Measurements from ENCODE around the gene UGDH. TPM values are rescaled to one million over a fixed set of nuclear protein-coding genes. Genes with fewer than 3 reads are reported as not detected.

Gene UGDH
- total and polyA plus RNA-seq, 10 of the 15 experiments (the other 5 are each of a cell fraction or from before 2014, with no cell fraction given) = 11.1 to 60.3 (median 26.8) TPM

- Histone ChIP-seq H3K27me3 (replicated peaks in 1 of 2; ENCODE audit: control insufficient read depth in 2 of 2, insufficient read depth in 2 of 2, low read length in 1 of 2) (no peaks in the 10 kb centered on the region), H3K79me2 (ENCODE audit: control insufficient read depth, insufficient read depth, low read length) (peaks cover 49% of the 10 kb centered on the region), H3K4me1 (ENCODE audit: control insufficient read depth, insufficient read depth, low read length) (peaks cover 2% of the 10 kb centered on the region; the same call in 1 of the 2 replicates), H4K20me1 (ENCODE audit: control insufficient read depth, insufficient read depth) (peaks cover 7% of the 10 kb centered on the region), H3K27ac (ENCODE audit: control insufficient read depth, insufficient read depth) (no peak overlapping the region), H3K9me3 (replicated peaks; ENCODE audit: control insufficient read depth, insufficient read depth, low read length) (no peaks in the 10 kb centered on the region; the same call in 2 of the 3 replicates), H2AFZ (ENCODE audit: control insufficient read depth, low read depth, low read length) (no peak overlapping the region), H3K4me3 (peak overlapping the region; percentile 21; the same call in 1 of the 2 replicates), H3K36me3 (ENCODE audit: control insufficient read depth in 2 of 2, insufficient read depth in 2 of 2, low read length in 1 of 2) (peaks cover 6 to 49% of the 10 kb centered on the region in 2 experiments), H3K9ac (ENCODE audit: control insufficient read depth, insufficient read depth, low read length) (no peak overlapping the region), H3K4me2 (ENCODE audit: control insufficient read depth, insufficient read depth) (peak overlapping the region; percentile 92)
- no TSS peak for BruUV-seq (replicated peaks)
- POLR2A ChIA-PET = no interaction called here
- intact Hi-C loops (cut with micrococcal nuclease; ENCODE audit: unreplicated experiment) (loop anchor here (5.0 kb wide), 2 partner anchors 162 to 553 kb away; no protein-coding TSS in a partner anchor), in situ Hi-C loops (cut with MboI) (no loop called here)
- RAD21 ChIA-PET (ENCODE audit: unreplicated experiment) = interaction anchor here (0.9 kb wide), 1 partner anchor 13 kb away, joined by 4 read pairs; no protein-coding TSS in a partner anchor
- DNase-seq (ENCODE audit: low read depth, low spot score) (no peak), FAIRE-seq (no peak), ATAC-seq (no peak)
- SMC1A ChIA-PET (ENCODE audit: uncharacterized antibody, unreplicated experiment) = interaction anchor here (0.7 to 2.0 kb wide), 5 partner anchors 8 to 531 kb away, joined by 3 to 5 read pairs (median 3); partner anchors contain the start of gene RFC1
- CTCF ChIA-PET = interaction anchor here (0.6 to 2.1 kb wide), 8 partner anchors 8 to 553 kb away, joined by 3 to 10 read pairs (median 4); partner anchors contain the start of genes PDS5A and WDR19
- TF ChIP-seq POLR2A (IDR thresholded peaks at IDR 0.05; ENCODE audit: low read depth, low read length) (peak; percentile 35; the same call in 1 of the 2 replicates), TBL1XR1 (IDR thresholded peaks at IDR 0.05; ENCODE audit: low read depth, low read length) (no peak), ZNF207 (IDR thresholded peaks at IDR 0.05; ENCODE audit: borderline replicate concordance) (no peak), POLR2AphosphoS5 (IDR thresholded peaks at IDR 0.05; ENCODE audit: low read length) (peak; percentile 73; the same call in 1 of the 2 replicates), EGR1 (IDR thresholded peaks at IDR 0.05; ENCODE audit: borderline replicate concordance in 1 of 2, low read depth in 2 of 2, low read length in 2 of 2) (no peak), CREB1 (IDR thresholded peaks at IDR 0.05; ENCODE audit: low read depth) (no peak)
- 94% methylated on average over 6 of the region's 6 CpGs for WGBS (ENCODE audit: insufficient coverage, insufficient replicate concordance, low lambda C conversion rate, missing lambda C conversion rate)
These were observed 71.8 kb downstream of the UGDH start for GRCh38 chr4:39455486-39455885.

GRCh38 chr4:39453738-39454137 is 73.5 kb downstream of the UGDH start:
- no peak overlapping the region for H3K4me3 ChIP-seq
- in situ Hi-C loops (cut with MboI) (no loop called here), intact Hi-C loops (cut with micrococcal nuclease; ENCODE audit: unreplicated experiment) (no loop called here)
- peaks cover 7% of the 10 kb centered on the region for H4K20me1 ChIP-seq (ENCODE audit: control insufficient read depth, insufficient read depth)
- H3K27ac ChIP-seq (ENCODE audit: control insufficient read depth, insufficient read depth) = no peak overlapping the region
- no peak for TF ChIP-seq FOXM1 (IDR thresholded peaks at IDR 0.05; ENCODE audit: low read depth, low read length)
- TF ChIP-seq SIX5 (IDR thresholded peaks at IDR 0.05; ENCODE audit: low read depth, low read length, severe bottlenecking) = no peak
- no peak for TF ChIP-seq RUNX3 (IDR thresholded peaks at IDR 0.05; ENCODE audit: low read length)
- TF ChIP-seq NKRF (conservative IDR thresholded peaks at IDR 0.05) = no peak
- TF ChIP-seq HDGF (IDR thresholded peaks at IDR 0.05) = no peak
- no peak for TF ChIP-seq RELB (IDR thresholded peaks at IDR 0.05; ENCODE audit: low read depth)
- ChIA-PET RAD21 (ENCODE audit: unreplicated experiment) (no interaction called here), SMC1A (ENCODE audit: uncharacterized antibody, unreplicated experiment) (interaction anchor here (1.5 kb wide), 1 partner anchor 551 kb away, joined by 6 read pairs; no protein-coding TSS in a partner anchor), POLR2A (no interaction called here), CTCF (interaction anchor here (0.6 to 0.9 kb wide), 2 partner anchors 37 to 694 kb away, joined by 3 read pairs; no protein-coding TSS in a partner anchor)
- H3K9ac ChIP-seq (ENCODE audit: control insufficient read depth, insufficient read depth, low read length) = no peak overlapping the region
- peaks cover 39% of the 10 kb centered on the region for H3K79me2 ChIP-seq (ENCODE audit: control insufficient read depth, insufficient read depth, low read length)
- no peak for DNase-seq (ENCODE audit: low read depth, low spot score)
- no peak for FAIRE-seq
- no peak overlapping the region; the same call in 1 of the 2 replicates for H3K4me2 ChIP-seq (ENCODE audit: control insufficient read depth, insufficient read depth)
- no peaks in the 10 kb centered on the region for H3K27me3 ChIP-seq (replicated peaks in 1 of 2; ENCODE audit: control insufficient read depth in 2 of 2, insufficient read depth in 2 of 2, low read length in 1 of 2)
- H3K36me3 ChIP-seq (ENCODE audit: control insufficient read depth in 2 of 2, insufficient read depth in 2 of 2, low read length in 1 of 2) = peaks cover 6 to 50% of the 10 kb centered on the region in 2 experiments
- no peak for ATAC-seq
- 92% methylated on average over 2 of the region's 2 CpGs for WGBS (ENCODE audit: insufficient coverage, insufficient replicate concordance, low lambda C conversion rate, missing lambda C conversion rate)
- H3K9me3 ChIP-seq (replicated peaks; ENCODE audit: control insufficient read depth, insufficient read depth, low read length) = no peaks in the 10 kb centered on the region
- BruUV-seq (replicated peaks) = no TSS peak
- peaks cover 2% of the 10 kb centered on the region; the same call in 1 of the 2 replicates for H3K4me1 ChIP-seq (ENCODE audit: control insufficient read depth, insufficient read depth, low read length)
- no peak overlapping the region for H2AFZ ChIP-seq (ENCODE audit: control insufficient read depth, low read depth, low read length)

Data from GM12878 (cell line).